C4-2B (cell line): ENCODE results near the gene ASB16.

Experiments used
- CTCF ChIP-seq: fragments of 450-650 bp; conservative IDR thresholded peaks from 2 replicates; pipeline ENCODE4 v1.5.1; 2017; ENCODE audit warnings: mild to moderate bottlenecking
- ZFX ChIP-seq: fragments of 450-650 bp; IDR thresholded peaks from 2 replicates; pipeline ENCODE4 v1.6.1; 2017

- TF ChIP-seq CTCF (no peak), ZFX (no peak)
Observed at GRCh38 chr17:44197107-44197506, 26.6 kb downstream of the ASB16 start.
